C4-2B (cell line): ENCODE data around the gene ZNF521.

Experiments
- ZFX ChIP-seq: fragments of 450-650 bp; IDR thresholded peaks from 2 replicates; pipeline ENCODE4 v1.6.1; 2017
- TF ChIP-seq, protein P1 (sequence below): fragments of 450-650 bp; conservative IDR thresholded peaks from 2 replicates; pipeline ENCODE4 v1.5.1; 2017; ENCODE audit warnings: mild to moderate bottlenecking

DNA sequence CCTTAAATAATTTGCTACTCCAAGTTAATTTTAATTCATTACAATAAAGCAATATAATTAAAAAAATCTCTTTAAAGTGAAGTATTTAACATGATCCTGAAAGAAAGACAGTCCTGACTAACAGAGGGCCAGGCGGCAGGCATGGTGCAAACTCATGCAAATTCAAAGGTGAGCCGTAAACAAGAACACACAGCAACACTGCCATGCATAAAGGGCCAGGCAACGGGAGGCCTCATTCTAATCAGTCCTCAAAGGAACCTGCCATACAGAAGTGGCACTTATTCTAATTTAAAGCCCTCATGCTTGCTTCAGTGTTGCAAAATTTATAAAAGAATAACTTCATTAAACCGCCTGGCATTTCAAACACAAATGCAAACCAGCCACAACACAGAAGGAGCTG is 277.0 kb downstream of the ZNF521 start:
- TF ChIP-seq, protein P1, sequence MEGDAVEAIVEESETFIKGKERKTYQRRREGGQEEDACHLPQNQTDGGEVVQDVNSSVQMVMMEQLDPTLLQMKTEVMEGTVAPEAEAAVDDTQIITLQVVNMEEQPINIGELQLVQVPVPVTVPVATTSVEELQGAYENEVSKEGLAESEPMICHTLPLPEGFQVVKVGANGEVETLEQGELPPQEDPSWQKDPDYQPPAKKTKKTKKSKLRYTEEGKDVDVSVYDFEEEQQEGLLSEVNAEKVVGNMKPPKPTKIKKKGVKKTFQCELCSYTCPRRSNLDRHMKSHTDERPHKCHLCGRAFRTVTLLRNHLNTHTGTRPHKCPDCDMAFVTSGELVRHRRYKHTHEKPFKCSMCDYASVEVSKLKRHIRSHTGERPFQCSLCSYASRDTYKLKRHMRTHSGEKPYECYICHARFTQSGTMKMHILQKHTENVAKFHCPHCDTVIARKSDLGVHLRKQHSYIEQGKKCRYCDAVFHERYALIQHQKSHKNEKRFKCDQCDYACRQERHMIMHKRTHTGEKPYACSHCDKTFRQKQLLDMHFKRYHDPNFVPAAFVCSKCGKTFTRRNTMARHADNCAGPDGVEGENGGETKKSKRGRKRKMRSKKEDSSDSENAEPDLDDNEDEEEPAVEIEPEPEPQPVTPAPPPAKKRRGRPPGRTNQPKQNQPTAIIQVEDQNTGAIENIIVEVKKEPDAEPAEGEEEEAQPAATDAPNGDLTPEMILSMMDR: no peak
- TF ChIP-seq ZFX: no peak
